Uterus (tissue), 2 donors: ENCODE data around the gene SDK2.

Experiments used
- CTCF ChIP-seq, 4 experiments: fragments of 200-600 bp in 2 of 4; fragments of 450-650 bp in 2 of 4; sonication (generic) in 2 of 4; IDR thresholded peaks; one replicate each; pipeline ENCODE4 v1.5.1; 2016 to 2019; ENCODE audit warnings: antibody characterized with exemption in 4 of 4, mild to moderate bottlenecking in 2 of 4, moderate library complexity in 1 of 4
- POLR2A ChIP-seq, 2 donors: fragments of 450-650 bp; IDR thresholded peaks; one replicate each; pipeline ENCODE4 v1.6.1; 2016; ENCODE audit warnings: antibody characterized with exemption in 2 of 2, mild to moderate bottlenecking in 1 of 2, moderate library complexity in 1 of 2

GRCh38 chr17:73478334-73478733 is 165.9 kb downstream of the SDK2 start:
- TF ChIP-seq CTCF (IDR thresholded peaks at IDR 0.05) (no peak), POLR2A (IDR thresholded peaks at IDR 0.05) (no peak)
